NCI-H1417 (cell line): ENCODE results near the gene PTGFR.

Experiments
- DNase-seq, 3 experiments: peaks; one replicate each; lab custom pipeline; 2025; lab: John Stamatoyannopoulos, UW

Gene PTGFR

DNA sequence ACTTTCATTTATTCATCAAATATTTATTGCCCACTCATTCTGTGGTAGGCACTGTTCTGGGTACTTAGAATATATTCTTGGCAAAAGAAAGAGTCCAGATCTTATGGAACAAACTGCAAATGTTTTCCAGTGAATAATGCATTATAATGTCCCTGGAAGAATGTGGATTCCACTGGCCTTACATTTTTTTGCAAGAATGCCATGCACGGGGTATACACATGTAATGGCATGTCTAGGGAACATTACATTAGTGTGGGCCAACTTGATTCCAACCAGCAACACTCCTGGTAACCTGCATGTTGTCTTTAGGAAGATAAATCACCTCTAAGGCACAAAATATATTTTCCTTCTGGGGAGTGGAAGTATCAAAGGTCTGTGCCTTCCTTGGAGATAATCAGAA, 96.4 kb downstream of the PTGFR start:
- DNase-seq = no peak
